HFFc6 (cell line): ENCODE data around the gene AP3B2. TPM values are rescaled to one million over a fixed set of nuclear protein-coding genes. Genes with fewer than 3 reads are reported as not detected.
"Not testable (repeated sequence)": the region's sequence is repeated elsewhere in the genome, so short reads cannot be mapped to it uniquely, and the experiment has no call there.

Experiments
- DNase-seq: peaks from one replicate; pipeline ENCODE4 v3.0.0-alpha.2; 2018
- H3K27ac Mint-ChIP-seq: 2 replicates; pipeline ENCODE4 v1.8.0; 2020; ENCODE audit warnings: mild to moderate bottlenecking, mixed read lengths
- H3K27me3 Mint-ChIP-seq: 2 replicates; pipeline ENCODE4 v1.8.0; 2021; ENCODE audit warnings: mild to moderate bottlenecking, moderate library complexity, mixed read lengths; ENCODE audit not compliant: insufficient read depth
- H3K36me3 Mint-ChIP-seq: 2 replicates; pipeline ENCODE4 v1.8.0; 2021; ENCODE audit warnings: low read depth, mixed read lengths
- H3K4me1 Mint-ChIP-seq: 2 replicates; pipeline ENCODE4 v1.8.0; 2020; ENCODE audit warnings: low read depth, mixed read lengths
- H3K4me3 Mint-ChIP-seq: 2 replicates; pipeline ENCODE4 v1.8.0; 2020; ENCODE audit warnings: mild to moderate bottlenecking, moderate library complexity, mixed read lengths
- H3K9me3 Mint-ChIP-seq: 2 replicates; pipeline ENCODE4 v1.8.0; 2020; ENCODE audit warnings: mild to moderate bottlenecking, mixed read lengths
- total RNA-seq, 6 experiments: library from RNA; stranded (reverse); fragmentation: NEBNext Ultra II Directional; extraction: Animal tissue kit (Norgen Biotek cat#: 25700); gene quantifications; 2 replicates in 1 of 6; 3 replicates in 5 of 6; pipeline ENCODE4 v1.2.3, GENCODE V29; 2021
- TF ChIP-seq, protein P1 (sequence below): fragments of 200-600 bp; sonication (generic); IDR thresholded peaks from 2 replicates; pipeline ENCODE4 v1.5.0; 2021; ENCODE audit warnings: antibody characterized with exemption, mild to moderate bottlenecking

The AP3B2 gene
- total RNA-seq, 6 experiments from 2014 or later: not detected

- H3K9me3 Mint-ChIP-seq: no peaks in the 10 kb centered on the region
- H3K4me1 Mint-ChIP-seq: peaks cover 5% of the 10 kb centered on the region; the same call in 1 of the 2 replicates
- DNase-seq: no peak
- H3K36me3 Mint-ChIP-seq: no peaks in the 10 kb centered on the region
- H3K27me3 Mint-ChIP-seq: peaks cover 11% of the 10 kb centered on the region
- TF ChIP-seq, protein P1, sequence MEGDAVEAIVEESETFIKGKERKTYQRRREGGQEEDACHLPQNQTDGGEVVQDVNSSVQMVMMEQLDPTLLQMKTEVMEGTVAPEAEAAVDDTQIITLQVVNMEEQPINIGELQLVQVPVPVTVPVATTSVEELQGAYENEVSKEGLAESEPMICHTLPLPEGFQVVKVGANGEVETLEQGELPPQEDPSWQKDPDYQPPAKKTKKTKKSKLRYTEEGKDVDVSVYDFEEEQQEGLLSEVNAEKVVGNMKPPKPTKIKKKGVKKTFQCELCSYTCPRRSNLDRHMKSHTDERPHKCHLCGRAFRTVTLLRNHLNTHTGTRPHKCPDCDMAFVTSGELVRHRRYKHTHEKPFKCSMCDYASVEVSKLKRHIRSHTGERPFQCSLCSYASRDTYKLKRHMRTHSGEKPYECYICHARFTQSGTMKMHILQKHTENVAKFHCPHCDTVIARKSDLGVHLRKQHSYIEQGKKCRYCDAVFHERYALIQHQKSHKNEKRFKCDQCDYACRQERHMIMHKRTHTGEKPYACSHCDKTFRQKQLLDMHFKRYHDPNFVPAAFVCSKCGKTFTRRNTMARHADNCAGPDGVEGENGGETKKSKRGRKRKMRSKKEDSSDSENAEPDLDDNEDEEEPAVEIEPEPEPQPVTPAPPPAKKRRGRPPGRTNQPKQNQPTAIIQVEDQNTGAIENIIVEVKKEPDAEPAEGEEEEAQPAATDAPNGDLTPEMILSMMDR: no peak
- H3K27ac Mint-ChIP-seq: no peak overlapping the region; the same call in 1 of the 2 replicates
- peak overlapping the region; percentile 62; the same call in 1 of the 2 replicates for H3K4me3 Mint-ChIP-seq
Measured at GRCh38 chr15:82646250-82647044, 63.2 kb downstream of the AP3B2 start.

- not testable (repeated sequence) for H3K4me3 Mint-ChIP-seq, H3K4me1 Mint-ChIP-seq, H3K9me3 Mint-ChIP-seq, H3K27ac Mint-ChIP-seq, DNase-seq, H3K36me3 Mint-ChIP-seq
- H3K27me3 Mint-ChIP-seq: peaks cover 14% of the 10 kb centered on the region
Measured at GRCh38 chr15:82644967-82645852, 64.5 kb downstream of the AP3B2 start.

- no peak for DNase-seq
- Mint-ChIP-seq H3K4me1 (peaks cover 5% of the 10 kb centered on the region; the same call in 1 of the 2 replicates), H3K36me3 (no peaks in the 10 kb centered on the region), H3K27ac (no peak overlapping the region), H3K9me3 (no peaks in the 10 kb centered on the region), H3K4me3 (no peak overlapping the region), H3K27me3 (peaks cover 18% of the 10 kb centered on the region)
- TF ChIP-seq, protein P1: no peak
Measured at GRCh38 chr15:82643992-82644391, 65.7 kb downstream of the AP3B2 start.

GRCh38 chr15:82642656-82643055 lies 67.0 kb downstream of the AP3B2 start:
- Mint-ChIP-seq H3K36me3 (no peaks in the 10 kb centered on the region), H3K9me3 (no peaks in the 10 kb centered on the region), H3K4me1 (no peaks in the 10 kb centered on the region), H3K4me3 (no peak overlapping the region), H3K27ac (no peak overlapping the region), H3K27me3 (peaks cover 16% of the 10 kb centered on the region)
- TF ChIP-seq, protein P1: no peak
- no peak for DNase-seq

GRCh38 chr15:82641129-82641798 lies 68.4 kb downstream of the AP3B2 start:
- H3K4me3 Mint-ChIP-seq: no peak overlapping the region
- DNase-seq: no peak
- no peaks in the 10 kb centered on the region for H3K4me1 Mint-ChIP-seq
- TF ChIP-seq, protein P1: no peak
- no peaks in the 10 kb centered on the region for H3K36me3 Mint-ChIP-seq
- H3K27ac Mint-ChIP-seq: no peak overlapping the region
- peaks cover 17% of the 10 kb centered on the region for H3K27me3 Mint-ChIP-seq
- H3K9me3 Mint-ChIP-seq: no peaks in the 10 kb centered on the region
